CD4-positive, alpha-beta T cell treated with Interleukin-15 for 4 hours (primary cell): ENCODE measurements around the gene ZDHHC3.
"Not testable (repeated sequence)": the region's sequence is repeated elsewhere in the genome, so short reads cannot be mapped to it uniquely, and the experiment has no call there.

Source experiments
- DNase-seq: peaks from one replicate; pipeline ENCODE4 v3.0.0-alpha.2; 2020; ENCODE audit warnings: low spot score

ZDHHC3 gene

DNA sequence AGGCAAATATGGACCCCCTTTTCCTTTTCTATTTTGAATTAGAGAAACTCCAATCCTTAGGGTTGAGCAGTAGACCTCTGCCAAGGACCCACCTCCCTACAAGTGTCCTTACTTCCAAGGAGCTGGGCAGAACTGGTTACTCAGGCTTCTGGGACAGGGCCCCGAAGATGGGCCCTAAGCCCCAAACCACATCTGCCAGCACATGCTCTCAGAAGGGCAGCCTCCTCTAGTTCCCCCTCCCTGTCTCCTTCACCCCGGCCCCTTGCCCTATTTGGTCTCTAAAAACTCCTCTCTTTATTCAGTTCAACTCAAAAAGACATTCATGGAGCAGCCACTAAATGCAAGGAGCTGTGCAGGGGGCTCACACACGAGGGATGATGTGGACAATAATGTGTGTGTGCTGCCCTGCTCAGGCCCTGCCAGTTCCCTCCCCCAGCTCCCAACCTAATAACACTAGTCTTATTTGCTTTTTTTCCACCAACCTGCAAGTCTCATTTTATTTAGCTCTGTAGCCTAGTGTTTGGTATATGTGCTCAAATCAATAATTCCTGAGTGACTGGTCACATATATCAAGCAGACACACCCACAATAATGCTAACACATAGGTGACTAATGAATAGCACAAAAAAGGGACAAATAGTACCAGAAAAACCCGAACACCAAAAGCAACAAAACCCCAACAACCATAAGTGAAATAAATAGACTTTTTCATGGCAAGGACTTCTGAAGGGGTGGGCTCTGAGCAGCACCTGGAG is 12.2 kb downstream of the ZDHHC3 start:
- DNase-seq = no peak

DNA sequence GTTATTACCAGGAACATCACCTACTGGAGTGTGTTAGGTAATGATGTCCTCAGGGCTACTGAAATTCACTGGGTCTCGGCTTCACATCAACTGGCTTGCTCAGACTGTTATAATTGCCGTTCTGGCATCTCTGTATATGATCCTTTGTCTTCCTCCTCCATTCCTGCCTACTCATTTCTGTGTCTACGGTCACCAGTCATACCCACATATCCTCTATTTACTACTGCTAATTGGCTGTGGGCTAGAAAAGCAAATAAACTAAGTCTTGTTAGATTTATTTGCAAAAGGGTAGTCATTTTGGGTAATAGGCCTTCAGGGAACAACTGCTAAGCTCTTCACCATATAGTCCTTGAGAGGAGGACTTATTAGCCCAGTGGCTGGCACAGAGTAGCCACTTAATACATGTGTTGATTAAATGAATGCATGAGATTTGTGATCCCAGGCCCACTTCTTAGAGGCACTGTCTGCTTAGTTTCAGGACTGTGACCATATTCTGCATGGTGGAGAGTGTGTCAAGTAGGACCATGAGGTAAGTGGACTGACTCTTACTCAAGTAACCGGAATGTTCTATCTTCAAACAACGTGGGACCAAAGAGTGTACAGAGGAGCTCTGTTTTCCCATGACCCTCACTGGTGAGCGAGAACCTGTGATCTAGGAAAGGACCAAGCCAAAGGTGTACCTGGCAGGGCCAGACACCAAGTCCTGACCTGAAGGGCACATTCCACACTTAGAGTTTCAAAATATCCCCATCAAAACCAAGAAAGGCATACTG is 13.2 kb downstream of the ZDHHC3 start:
- DNase-seq = no peak

DNA sequence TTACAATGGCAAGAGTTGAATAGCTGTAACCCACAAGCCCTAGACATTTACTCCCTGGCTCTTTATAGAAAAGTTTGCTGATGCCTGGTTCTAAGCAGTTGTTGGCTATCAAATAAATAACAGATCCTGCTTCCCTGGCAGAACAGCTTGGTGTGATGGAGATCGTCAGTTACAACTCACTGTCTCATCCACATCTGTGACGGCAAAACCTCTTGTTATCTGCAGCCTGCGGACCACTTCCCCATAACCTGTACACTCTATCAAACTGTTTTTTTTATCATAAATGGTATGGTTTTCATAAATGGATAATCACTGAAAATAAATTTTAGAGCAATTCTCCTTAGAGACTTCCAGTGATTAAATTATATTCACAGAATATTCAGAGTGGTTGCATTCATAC is 14.1 kb downstream of the ZDHHC3 start:
- no peak for DNase-seq

DNA sequence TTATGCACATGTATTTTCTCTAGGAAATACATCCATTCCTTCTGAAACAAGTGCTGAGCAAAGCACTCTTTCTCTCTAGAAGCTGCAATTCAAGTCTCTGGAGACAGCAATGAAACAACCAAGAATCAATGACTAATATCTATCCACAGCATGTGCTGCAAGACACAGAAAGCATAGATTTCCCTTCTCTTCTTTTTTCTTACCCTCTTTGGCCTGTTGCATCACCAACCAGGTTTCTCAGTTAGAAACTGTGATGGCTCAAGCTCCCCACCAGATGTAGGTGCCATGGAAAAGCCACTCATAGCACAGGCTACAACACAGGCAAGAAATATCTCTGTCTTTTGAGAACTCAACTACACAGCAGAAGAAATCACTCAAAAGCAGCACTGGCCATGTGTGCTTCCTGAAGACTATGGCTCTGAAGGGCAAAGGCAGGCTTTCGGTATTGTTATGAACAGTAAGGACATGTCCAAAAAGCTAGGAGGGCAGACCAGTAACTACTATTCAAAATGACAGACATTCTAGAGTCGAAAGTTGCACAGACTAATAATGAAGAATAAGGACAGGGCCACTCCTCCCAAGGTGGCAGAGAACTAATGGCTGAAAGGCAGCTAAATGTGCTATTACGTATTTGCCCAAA is 15.5 kb downstream of the ZDHHC3 start:
- no peak for DNase-seq

DNA sequence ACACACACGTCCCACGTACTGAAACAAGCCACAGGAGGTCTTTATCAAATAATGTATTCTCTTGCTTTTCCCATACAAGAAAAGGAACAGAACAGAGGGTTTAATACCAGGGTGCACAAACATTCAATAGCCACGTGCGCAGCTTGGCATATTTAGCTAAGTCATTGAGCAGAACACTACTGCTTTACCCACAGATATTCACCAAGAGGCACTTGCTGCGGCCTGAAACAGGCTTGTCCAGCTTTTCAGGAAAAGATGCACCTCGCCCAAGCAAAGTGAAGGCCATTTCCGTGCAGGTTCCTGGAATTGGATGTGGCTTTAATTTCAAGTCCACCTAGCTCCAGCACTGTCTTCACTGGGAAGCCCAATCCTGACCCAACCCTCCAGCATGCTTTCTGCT is 17.6 kb downstream of the ZDHHC3 start:
- no peak for DNase-seq

DNA sequence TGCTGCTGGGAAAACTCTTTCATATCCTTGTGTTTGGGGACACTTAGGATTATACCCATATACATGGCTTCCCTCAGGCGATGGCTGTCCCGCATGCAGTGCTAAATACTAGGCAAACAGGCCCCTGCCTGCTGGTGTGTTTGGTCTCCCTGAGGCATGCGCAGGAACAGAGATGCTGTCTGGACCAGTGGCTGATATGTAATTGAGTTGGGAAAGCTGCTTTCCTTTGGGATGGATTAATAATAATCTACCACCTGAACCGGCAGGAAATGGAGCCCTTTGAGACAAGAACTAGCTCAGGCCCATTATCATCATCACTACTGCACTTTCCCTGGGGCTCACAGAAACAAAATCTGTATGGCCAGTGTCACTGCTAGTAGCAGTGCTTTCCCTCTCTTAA is 18.0 kb downstream of the ZDHHC3 start:
- no peak for DNase-seq

DNA sequence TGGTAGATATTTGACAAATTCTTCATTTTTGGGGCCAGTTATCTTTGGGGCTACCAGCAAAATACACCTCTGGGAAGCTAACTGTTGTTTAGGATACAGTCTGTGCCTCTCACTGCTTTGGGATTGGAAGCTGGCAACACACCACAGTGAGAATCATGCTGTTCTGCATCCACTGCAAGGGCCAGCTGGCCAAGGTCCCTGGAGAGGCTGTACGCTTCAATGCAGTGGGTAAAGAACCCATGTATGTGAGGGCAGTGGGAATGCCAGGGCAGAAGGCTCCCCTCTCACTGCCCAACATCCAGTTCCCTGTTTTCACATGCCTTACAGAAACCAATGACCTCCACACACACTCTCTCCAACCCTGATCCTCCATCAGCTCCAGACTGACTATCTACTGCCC is 20.1 kb downstream of the ZDHHC3 start:
- DNase-seq = no peak

DNA sequence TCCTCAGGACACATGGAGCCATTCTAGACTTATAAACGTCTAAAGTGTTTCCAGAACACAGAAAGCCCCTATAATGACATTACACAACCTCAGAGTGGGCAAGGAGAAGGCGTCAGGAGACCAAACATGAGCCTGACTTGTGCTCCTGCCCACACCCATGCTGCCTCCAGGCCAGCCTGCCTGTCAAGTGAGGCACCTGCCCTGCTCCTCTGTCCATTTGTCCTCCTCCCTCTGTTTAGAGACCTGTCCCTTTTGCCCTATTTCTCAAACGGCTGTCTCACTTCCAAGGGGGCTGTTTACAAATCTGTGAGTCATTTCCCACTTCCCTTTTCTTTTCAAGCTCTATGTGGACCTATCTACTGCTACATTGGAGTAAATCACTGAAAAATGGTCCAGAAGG is 21.0 kb downstream of the ZDHHC3 start:
- no peak for DNase-seq

DNA sequence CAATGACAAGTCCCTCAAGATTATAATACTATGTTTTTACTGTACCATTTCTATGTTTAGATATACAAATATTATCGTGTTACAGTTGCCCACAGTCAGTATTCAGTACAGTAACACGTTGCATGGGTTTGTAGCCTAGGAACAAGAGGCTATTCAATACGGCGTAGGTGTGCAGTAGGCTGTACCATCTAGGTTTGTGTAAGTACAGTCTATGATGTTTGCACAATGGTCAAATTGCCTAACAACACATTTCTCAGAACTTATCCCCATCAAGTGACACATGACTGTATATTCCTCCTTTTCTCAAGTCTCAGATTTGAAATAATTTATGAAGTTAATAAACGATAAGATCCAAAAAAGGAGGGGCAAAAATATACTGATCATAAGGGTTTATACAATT is 21.7 kb downstream of the ZDHHC3 start:
- no peak for DNase-seq

DNA sequence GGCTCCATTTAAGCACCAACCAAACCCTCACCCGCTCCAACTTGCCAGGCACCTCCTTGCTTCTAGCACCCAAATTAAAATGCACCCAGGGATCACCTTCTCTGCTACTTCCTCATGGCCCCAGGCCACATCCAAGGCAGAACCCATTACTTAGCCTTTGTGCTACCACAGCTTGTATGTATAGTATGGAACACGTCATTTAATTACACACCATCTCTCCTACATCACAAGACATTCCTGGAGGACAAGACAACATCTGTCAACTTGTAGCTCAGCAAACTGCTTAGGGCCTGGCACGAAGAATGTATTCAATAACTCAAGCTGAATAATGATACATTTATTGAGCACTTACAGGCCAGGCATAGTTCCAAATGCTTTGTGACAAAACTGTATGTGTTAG is 23.3 kb downstream of the ZDHHC3 start:
- DNase-seq = no peak

DNA sequence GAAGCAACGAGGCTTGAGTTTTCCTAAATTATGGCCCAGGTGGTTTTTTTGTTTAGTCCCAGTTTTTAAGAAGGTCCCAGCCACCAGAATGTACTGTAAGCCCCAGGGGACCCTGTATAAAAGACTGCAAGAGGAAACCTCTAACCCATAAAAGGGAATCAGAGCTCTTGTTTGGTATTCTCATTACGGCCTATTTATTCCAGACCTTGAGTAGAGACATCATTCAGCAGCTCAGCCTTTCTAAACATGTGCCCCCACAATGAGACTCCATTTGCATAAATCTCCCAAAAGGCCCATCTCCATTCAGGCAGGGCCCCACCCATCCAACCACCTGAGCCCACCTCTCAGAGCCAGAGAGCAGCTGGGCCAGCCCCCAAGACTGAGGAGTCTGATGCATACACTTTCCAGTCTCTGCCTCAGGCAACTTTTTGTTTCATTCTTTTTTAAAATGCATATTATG is 25.7 kb downstream of the ZDHHC3 start:
- no peak for DNase-seq

DNA sequence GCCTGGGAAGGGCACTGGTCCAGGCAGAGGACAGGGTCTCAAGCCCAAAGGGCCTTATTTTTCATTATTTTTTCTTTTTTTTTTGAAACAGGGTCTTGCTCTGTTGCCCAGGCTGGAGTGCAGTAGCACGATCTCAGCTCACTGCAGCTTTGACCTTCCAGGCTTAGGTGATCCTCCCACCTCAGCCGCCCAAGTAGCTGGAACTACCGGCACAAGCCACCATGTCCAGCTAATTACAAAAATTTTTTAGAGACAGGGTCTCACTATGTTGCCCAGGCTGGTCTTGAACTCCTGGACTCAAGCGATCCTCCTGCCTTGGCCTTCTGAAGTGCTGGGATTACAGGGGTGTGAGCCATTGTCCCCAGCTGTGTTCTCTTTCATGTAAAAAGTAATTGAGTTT is 26.2 kb downstream of the ZDHHC3 start:
- DNase-seq = not testable (repeated sequence)

DNA sequence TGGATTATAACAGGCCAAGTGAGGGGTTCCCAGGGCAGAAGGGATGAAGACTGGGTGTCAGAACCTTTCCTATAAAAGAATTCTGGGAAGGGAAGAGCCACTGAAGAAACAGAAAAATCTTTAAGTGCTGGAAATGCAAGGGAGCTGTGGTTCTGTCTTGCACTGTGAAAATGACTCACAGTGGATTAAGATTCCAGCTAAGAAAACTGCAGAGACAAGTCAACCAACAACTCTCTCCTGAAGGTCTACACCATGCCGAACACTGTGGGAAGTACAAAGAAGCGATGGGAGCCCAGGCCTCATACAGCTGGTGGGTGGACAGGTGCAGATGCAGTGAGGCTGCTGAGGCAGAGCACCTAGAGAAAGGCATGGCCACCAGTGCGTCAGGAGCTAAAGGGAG is 27.7 kb downstream of the ZDHHC3 start:
- no peak for DNase-seq

DNA sequence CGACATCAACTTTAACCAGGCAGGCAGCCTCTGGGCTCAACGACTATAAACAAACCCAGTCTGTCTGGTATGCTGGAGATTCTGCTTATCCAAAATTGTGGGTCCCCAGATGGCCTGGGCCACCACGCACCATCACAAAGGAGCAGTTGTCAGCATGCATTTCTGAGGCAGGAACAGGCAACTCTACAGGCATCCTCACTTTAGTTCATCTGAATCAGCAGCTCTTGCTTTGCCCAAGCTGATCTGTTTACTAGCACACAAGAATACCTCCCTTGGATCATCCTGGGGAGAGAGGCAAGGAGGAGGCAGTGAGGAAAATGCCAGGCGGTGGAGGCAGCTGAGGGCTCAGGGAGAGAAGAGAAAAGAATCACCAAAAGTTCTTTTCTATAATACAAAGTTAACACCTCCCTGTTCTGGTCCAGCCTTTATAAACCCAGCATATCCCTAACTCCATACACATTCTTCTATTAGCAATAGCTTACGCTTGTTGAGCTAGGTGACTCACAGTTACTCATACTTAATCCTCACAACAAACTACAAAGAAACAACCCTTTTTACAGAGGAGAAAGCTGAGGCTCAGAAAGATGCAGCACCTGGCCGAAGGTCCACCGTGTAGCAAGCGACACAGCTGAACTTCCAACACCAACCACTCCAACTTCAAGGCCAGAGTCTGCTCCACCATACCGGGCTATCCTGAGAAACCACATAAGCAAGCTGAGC is 33.6 kb downstream of the ZDHHC3 start:
- DNase-seq = no peak

DNA sequence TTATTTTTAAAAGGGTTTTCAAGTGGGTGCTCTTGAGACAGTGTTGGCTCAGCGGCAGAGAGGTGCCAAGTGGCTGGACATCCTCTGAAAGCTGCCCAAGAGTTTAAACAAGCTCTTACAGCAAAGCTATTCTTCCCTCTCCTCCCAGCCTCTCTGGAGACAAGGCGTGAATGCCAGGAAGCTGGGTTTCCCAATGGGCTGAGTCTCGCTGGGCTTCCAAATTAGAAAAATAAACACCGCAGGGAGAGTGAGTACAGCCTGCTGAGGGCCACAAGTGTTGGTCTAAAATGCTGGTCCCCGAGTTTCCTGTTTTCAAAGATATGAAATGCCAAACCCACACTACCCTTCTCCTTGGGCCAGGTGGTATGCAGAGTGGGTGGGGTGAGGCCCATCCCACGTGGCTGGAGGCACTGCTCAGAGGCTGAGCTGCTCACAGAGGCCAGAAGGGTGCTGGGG is 36.4 kb downstream of the ZDHHC3 start:
- DNase-seq = no peak

DNA sequence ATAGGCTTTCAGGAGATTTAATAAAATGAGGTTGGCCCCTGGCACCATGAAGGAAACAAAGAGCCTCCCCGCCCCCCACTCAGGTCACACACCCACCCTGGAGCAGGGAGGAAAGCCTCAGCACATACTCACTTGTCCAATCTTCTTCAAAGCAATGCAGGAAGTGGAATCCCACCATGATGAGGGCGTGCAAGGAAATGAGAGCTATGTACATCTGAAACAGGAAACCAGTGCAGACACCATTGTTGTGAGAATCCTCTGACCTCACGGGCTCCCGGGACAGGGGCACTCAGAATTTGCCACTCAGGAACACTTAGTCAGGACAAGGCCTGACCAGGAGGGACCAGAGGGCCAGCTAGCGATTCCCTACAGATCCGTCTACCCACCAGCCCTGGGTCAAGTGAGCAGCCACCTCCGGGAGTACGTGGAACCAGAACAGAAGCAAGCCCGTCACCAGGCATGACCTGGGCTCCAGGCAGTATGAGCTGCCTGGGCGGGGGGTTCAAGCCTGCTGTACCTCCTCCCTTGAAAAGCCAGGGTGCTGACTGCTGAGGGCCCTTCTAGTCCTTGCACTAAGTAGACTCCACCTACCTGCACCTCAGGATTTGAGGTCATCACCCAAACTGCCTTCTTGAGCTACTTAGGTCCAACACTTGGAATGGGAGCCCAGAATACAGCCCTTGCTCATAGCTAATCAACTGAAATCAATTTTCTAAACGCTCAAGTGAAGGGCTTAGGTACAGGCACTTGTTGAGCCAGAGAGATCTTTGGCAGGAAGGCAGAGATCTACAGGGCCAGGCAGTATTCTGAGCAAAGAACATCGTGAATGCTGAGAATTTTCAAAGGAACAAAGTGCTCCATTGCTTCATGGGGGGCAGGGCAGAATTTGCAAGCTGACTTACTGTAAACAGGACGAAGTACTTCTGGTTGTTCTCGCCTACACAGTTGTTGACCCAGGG is 42.7 kb downstream of the ZDHHC3 start:
- no peak for DNase-seq

DNA sequence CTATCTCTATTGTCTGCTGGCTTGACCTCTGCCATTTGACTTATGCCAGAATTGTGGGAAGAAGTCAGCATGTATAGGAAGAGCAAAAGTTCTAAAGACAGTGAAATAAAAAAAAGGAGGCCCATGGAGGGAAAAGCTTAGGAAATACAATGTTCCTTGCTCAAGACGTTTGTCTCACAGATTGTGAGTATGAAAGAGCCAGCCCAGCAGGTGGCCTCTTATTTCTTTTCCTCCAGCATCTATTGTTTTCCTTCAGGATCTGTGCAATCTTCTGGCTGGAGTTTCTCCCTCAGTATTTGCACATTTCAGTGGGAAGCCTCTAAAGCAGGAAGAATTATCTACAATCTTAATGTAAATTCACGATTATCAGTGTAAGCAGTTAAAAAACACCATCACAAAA is 43.7 kb downstream of the ZDHHC3 start:
- no peak for DNase-seq

DNA sequence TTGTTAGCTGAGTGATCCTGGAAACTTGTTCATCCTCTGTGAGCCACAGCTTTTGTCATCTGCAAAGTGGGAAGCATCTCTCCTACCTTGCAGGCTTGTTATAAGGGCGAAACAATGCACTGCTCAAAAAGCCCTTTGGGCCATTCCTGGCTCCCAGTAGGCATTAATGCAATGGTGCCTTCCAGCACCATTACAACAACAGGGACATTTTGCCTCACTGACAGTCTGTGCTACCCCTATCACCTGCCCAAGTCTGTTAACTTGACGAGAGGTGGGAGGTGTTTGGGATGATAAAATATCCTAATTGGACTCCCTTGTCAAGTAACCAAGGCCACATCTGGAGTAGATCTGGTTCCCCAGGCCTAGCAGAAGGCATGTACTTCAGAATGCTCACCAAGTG is 44.2 kb downstream of the ZDHHC3 start:
- no peak for DNase-seq

DNA sequence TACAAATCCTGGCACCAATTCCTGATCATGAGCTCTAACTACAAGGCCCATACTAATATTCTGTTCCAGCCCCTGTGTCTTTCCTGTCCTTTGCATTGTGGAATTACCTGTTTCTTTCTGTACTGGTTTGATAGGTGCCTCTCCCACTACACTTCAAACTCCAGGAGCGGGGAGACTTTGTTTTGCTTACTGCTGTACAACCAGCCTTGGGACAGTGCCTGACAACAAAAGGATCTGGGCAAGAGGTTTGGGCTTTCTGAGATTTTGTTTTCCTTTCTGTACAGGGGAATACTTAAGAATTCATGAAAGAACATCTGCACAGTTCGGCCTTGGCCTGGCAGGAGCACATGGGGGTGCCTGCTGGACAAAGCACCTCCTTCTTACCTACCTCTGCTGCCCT is 45.1 kb downstream of the ZDHHC3 start:
- no peak for DNase-seq

DNA sequence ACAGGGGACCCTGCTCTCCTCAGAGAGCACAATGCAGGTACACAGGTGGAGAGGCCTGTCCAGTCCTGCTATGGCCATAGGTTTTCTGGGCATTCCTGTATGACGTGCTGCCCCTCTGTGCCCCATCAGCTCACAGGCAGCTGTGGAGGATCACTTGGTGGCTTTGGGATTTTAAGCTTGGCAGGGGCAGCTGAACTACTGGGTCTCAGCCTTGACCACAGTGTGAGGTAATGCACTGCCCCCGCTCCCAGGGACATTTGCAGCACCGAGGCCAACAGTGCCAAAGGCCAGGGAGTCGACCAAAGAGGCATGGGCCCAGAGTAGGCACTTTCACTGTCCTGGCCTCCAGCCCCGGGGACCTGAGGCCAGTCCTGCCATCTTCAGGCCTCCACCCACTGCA is 46.2 kb downstream of the ZDHHC3 start:
- no peak for DNase-seq

DNA sequence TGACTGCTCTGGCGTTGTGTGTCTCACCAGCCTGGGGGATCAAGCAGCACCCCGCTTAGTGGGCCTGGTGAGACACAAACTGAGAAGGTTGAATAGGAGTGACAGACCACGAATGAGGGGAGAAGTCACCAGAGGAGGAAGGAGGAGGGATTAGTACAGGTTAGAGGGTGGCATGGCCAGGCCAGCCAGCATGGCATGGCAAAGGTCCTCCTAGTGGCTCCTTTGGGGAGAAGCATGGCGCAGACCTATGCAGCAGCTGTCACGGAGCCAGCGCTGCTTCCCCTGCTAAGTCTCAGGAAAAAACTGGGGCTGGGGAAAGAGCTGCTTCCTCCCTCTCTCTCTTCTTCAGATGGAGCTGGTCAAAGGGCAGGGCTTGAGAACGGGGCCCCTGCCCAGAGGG is 48.6 kb downstream of the ZDHHC3 start:
- DNase-seq = no peak
